ENCODE measurements around the gene RNF5.

RNF5 gene

GRCh38 chr6:32164295-32164694 lies 13.9 kb upstream of the RNF5 start, which contains the start of gene EGFL8:
EGFL8 (plus strand) TSS chr6:32164595; CDS start chr6:32166166, 1,571 bp downstream.
- no peak within 1 kb of the TSS for H3K4me3 ChIP-seq (ENCODE audit: low read length)
- no peak for TF ChIP-seq CTCF (conservative IDR thresholded peaks at IDR 0.05; ENCODE audit: low read depth, low read length)
- DNase-seq (ENCODE audit: low read depth), result no peak

GRCh38 chr6:32166411-32167061 lies 11.7 kb upstream of the RNF5 start:
- no peak for DNase-seq (ENCODE audit: low read depth)

GRCh38 chr6:32167154-32167760 lies 10.9 kb upstream of the RNF5 start:
- no peak for TF ChIP-seq CTCF (conservative IDR thresholded peaks at IDR 0.05; ENCODE audit: low read depth, low read length)
- no peak for DNase-seq (ENCODE audit: low read depth)
- no peak overlapping the region for H3K4me3 ChIP-seq (ENCODE audit: low read length)

More at GRCh38 chr6:32166411-32167061, 11.7 kb upstream of the RNF5 start:
- no peak overlapping the region for H3K4me3 ChIP-seq (ENCODE audit: low read length)
- TF ChIP-seq CTCF (conservative IDR thresholded peaks at IDR 0.05; ENCODE audit: low read depth, low read length), result peak; percentile 8

GRCh38 chr6:32167761-32168262 lies 10.4 kb upstream of the RNF5 start:
- TF ChIP-seq CTCF (conservative IDR thresholded peaks at IDR 0.05; ENCODE audit: low read depth, low read length), result no peak
- no peak for DNase-seq (ENCODE audit: low read depth)
- no peak overlapping the region for H3K4me3 ChIP-seq (ENCODE audit: low read length)

- TF ChIP-seq CTCF (conservative IDR thresholded peaks at IDR 0.05; ENCODE audit: low read depth, low read length), result no peak
- no peak for DNase-seq (ENCODE audit: low read depth)
- no peak overlapping the region for H3K4me3 ChIP-seq (ENCODE audit: low read length)
Observed at GRCh38 chr6:32168350-32168749, 9.9 kb upstream of the RNF5 start.

- no peak for DNase-seq (ENCODE audit: low read depth)
- no peak overlapping the region for H3K4me3 ChIP-seq (ENCODE audit: low read length)
- TF ChIP-seq CTCF (conservative IDR thresholded peaks at IDR 0.05; ENCODE audit: low read depth, low read length), result no peak
Observed at GRCh38 chr6:32168807-32169591, 9.2 kb upstream of the RNF5 start.

All from retinal pigment epithelial cell (primary cell).